Effector CD8-positive, alpha-beta T cell (primary cell): ENCODE results near the gene NECAB2.

Experiments used
- DNase-seq: peaks from one replicate; lab custom pipeline; 2025; lab: John Stamatoyannopoulos, UW

The NECAB2 gene

GRCh38 chr16:84045001-84045817 is 77.2 kb downstream of the NECAB2 start:
- no peak for DNase-seq

GRCh38 chr16:84045818-84046470 is 77.9 kb downstream of the NECAB2 start:
- no peak for DNase-seq

GRCh38 chr16:84047206-84047605 is 79.2 kb downstream of the NECAB2 start:
- DNase-seq, result no peak

- no peak for DNase-seq
Measured at GRCh38 chr16:84047626-84048025, 79.6 kb downstream of the NECAB2 start.

GRCh38 chr16:84048270-84048669 is 80.2 kb downstream of the NECAB2 start:
- DNase-seq, result no peak

DNA sequence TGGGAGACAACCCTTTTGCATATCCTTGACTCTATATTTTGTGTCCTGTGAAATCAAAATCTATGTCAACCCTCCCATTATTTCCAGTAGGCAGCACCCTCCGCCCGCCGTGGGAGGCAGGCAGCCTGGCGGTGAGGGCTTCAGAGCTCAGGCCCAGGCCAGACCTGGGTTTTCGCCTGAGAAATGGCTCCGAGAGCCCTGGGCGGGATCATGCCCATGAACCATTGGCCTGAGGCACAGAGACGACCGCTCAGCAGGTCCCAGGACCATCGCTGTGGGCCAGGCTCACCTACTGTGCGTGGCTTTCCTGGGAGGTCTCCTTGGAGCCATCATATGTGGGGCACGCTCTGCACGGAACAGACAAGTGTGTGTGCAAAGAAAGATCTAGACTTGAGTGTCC is 80.8 kb downstream of the NECAB2 start:
- DNase-seq, result no peak

DNA sequence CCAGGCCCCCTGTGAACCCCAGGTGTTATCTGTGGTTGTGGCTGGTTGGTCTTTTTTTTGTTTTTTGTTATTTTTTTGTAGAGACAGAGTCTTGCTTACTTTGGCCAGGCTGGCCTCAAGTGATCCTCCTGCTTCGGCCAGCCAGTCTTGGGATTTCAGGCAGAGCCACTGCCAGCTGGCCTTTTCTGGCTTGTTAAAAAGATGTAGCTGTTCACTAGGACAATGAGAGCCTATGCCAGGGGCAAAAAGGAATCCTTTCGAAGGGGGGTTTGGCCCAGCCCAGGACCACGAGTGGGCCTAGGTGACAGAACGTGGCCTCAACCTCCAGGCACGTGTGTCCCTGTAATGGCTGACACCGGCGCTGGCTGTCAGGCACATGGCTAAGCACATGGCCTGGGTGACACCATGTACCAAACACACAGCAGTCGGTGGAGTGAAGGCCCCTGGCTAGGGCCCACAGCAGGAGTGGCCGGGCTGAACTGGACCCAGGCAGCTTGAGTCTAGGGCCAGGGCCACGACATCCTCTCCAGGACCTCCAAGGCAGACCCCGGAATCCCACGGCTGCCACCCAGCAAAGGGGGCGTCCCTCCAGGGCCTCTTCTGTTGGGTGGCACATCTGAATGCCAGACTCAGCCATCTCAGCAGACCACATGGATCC is 81.5 kb downstream of the NECAB2 start:
- DNase-seq, result no peak

DNA sequence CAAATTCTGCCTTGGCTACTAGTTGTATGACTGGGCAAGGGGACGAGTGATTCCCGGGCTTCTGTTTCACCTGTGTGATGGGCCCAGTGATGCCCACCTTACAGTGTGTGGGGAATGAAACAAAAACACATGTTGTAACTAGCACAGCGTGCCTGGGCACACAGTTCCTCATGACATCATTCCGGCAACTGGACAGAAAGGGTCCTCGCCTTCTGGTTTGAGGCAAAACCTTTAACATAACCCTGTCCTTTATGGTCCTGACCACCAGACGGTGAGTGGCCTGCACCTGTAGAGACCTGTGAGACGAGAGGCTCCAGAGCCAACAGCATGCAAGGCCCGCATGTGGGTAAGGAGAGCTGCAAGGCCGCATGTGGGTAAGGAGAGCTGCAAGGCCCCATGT is 82.3 kb downstream of the NECAB2 start:
- no peak for DNase-seq

DNA sequence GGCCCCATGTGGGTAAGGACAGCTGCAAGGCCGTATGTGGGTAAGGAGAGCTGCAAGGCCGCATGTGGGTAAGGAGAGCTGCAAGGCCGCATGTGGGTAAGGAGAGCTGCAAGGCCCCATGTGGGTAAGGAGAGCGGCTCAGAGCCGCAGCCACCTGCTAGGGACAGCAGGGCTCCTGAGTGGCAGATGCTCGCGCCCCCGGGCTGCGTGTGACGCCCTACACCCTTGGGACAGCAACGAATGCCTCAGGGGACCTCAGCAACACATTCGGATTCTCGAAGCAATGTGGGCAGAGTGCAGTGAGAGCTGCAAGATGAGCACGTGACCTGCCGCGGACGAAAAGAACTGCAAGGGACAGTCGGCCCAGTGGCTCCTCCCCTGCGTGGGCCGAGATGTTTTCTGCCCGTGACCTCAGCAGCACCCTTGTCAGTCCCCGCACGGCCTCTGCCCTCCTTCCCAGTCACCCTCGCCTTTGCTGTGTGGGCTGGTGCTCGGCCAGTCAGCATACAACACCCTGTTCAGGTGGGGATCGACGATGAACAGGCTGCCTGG is 84.1 kb downstream of the NECAB2 start:
- DNase-seq, result no peak
